OCI-LY7 (cell line): ENCODE data around the gene NDUFA12.

ENCODE experiments used
- CTCF ChIP-seq: fragments of 200-600 bp; sonication (generic); conservative IDR thresholded peaks from 2 replicates; pipeline ENCODE4 v1.5.1; 2014; ENCODE audit warnings: mild to moderate bottlenecking, antibody characterized with exemption, low read length, moderate library complexity, mixed read lengths
- EZH2phosphoT487 ChIP-seq: fragments of 200-600 bp; sonication (generic); IDR thresholded peaks from 2 replicates; pipeline ENCODE4 v1.6.1; 2018; ENCODE audit warnings: low read depth, borderline replicate concordance, mild to moderate bottlenecking, mixed run types, antibody characterized with exemption, low read length, moderate library complexity, mixed read lengths

GRCh38 chr12:94922561-94922960 lies 80.9 kb downstream of the NDUFA12 start:
- no peak for TF ChIP-seq CTCF
- no peak for TF ChIP-seq EZH2phosphoT487
